ENCODE measurements around the gene ATRNL1.

GRCh38 chr10:115963848-115964247, 870.7 kb downstream of the ATRNL1 start:
- TF ChIP-seq, protein P1, sequence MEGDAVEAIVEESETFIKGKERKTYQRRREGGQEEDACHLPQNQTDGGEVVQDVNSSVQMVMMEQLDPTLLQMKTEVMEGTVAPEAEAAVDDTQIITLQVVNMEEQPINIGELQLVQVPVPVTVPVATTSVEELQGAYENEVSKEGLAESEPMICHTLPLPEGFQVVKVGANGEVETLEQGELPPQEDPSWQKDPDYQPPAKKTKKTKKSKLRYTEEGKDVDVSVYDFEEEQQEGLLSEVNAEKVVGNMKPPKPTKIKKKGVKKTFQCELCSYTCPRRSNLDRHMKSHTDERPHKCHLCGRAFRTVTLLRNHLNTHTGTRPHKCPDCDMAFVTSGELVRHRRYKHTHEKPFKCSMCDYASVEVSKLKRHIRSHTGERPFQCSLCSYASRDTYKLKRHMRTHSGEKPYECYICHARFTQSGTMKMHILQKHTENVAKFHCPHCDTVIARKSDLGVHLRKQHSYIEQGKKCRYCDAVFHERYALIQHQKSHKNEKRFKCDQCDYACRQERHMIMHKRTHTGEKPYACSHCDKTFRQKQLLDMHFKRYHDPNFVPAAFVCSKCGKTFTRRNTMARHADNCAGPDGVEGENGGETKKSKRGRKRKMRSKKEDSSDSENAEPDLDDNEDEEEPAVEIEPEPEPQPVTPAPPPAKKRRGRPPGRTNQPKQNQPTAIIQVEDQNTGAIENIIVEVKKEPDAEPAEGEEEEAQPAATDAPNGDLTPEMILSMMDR (IDR thresholded peaks at IDR 0.05) = no peak
- TF ChIP-seq POLR2A (IDR thresholded peaks at IDR 0.05) = no peak
